GM06990 (cell line): ENCODE results near the gene PRL.
A peak's percentile ranks its signal among the peaks of the same experiment; 100 is the strongest.

Source experiments
- DNase-seq: peaks from one replicate; pipeline ENCODE4 v3.0.0-alpha.2; 2011; ENCODE audit not compliant: insufficient read length; ENCODE audit errors: extremely low read depth
- H3K27me3 ChIP-seq: replicated peaks from 2 replicates; pipeline ENCODE4 v1.6.0; 2011; ENCODE audit warnings: low read length; ENCODE audit not compliant: control insufficient read depth, insufficient read depth
- H3K36me3 ChIP-seq: 2 replicates; pipeline ENCODE4 v1.5.1; 2011; ENCODE audit warnings: low read length; ENCODE audit not compliant: control insufficient read depth, insufficient read depth
- H3K4me3 ChIP-seq: replicated peaks from 2 replicates; pipeline ENCODE4 v1.5.1; 2011; ENCODE audit warnings: low read depth, mild to moderate bottlenecking, control low read depth, low read length
- TF ChIP-seq, protein P1 (sequence below): IDR thresholded peaks from 2 replicates; pipeline ENCODE4 v1.5.1; 2011; ENCODE audit warnings: low read length, control low read depth, mild to moderate bottlenecking, inconsistent platforms; ENCODE audit not compliant: insufficient read depth, poor library complexity, severe bottlenecking

Gene PRL

DNA sequence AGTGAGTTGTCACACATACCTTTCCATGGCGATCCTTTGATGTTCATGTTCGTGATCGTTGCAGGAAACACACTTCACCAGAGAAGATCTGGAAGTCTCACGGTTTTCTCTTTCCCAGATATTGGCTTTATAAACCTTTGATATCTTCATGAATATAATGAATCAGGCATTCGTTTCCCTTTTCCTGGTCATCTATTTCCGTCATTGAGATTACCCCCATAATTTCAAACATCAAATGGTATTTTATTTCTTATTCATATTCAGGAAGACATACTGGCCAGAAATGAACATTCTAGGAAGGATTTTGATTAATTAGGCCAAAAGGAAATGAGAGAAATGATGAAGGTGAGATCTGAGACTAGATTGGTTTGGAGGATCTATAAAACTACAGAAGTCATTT is at the start of gene PRL:
TSS of gene PRL (minus strand) at position 101 of the 400 bp plus-strand sequence. CDS start at position 47, 54 bp downstream.
- H3K36me3 ChIP-seq = no peaks in the 10 kb centered on the region
- H3K27me3 ChIP-seq = no peaks in the 10 kb centered on the region
- TF ChIP-seq, protein P1, sequence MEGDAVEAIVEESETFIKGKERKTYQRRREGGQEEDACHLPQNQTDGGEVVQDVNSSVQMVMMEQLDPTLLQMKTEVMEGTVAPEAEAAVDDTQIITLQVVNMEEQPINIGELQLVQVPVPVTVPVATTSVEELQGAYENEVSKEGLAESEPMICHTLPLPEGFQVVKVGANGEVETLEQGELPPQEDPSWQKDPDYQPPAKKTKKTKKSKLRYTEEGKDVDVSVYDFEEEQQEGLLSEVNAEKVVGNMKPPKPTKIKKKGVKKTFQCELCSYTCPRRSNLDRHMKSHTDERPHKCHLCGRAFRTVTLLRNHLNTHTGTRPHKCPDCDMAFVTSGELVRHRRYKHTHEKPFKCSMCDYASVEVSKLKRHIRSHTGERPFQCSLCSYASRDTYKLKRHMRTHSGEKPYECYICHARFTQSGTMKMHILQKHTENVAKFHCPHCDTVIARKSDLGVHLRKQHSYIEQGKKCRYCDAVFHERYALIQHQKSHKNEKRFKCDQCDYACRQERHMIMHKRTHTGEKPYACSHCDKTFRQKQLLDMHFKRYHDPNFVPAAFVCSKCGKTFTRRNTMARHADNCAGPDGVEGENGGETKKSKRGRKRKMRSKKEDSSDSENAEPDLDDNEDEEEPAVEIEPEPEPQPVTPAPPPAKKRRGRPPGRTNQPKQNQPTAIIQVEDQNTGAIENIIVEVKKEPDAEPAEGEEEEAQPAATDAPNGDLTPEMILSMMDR = no peak
- H3K4me3 ChIP-seq = no peak within 1 kb of the TSS
- no peak for DNase-seq

DNA sequence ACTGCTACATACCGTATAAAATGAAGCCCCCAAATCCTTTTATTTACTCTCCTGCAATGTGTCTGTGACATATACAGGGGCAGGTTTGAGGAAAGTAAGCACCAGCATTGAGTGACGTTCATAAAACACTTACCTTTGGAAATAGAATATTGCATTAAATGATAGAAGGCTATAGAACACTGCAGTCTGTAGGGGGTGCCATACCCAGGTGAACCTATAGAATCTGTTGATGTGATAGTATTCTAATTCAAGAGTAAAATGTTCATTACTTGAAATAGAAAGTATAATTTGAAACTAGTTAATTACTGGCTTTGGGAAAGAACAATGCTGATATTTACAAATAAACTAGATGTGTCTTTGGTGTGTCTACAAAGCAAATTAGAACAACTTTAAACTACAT is 47.0 kb upstream of the PRL start:
- Histone ChIP-seq H3K4me3 (no peak overlapping the region), H3K36me3 (no peaks in the 10 kb centered on the region), H3K27me3 (no peaks in the 10 kb centered on the region)
- TF ChIP-seq, protein P1 = peak; percentile 36
- DNase-seq = no peak

DNA sequence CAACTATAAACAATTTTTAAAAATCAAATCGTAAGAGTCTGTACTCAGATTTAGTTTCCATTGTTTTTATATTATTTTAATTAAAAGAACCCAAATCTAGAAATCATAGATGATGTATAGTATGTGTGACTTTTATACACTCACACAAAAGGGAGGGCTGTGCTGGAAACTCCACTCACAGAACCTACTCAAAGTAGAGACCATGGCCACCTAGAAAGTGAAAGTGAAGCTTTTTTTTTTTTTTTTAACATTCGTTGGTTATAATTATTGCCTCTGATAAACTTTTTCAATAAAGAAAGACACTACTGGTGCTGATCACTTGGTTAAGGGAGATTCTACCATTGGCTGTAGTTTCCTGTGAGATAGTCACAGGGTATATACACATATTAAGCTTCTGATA is 37.9 kb upstream of the PRL start:
- no peak overlapping the region; the same call in 1 of the 2 replicates for H3K4me3 ChIP-seq
- TF ChIP-seq, protein P1 = no peak
- H3K27me3 ChIP-seq = no peaks in the 10 kb centered on the region
- DNase-seq = no peak
- no peaks in the 10 kb centered on the region for H3K36me3 ChIP-seq

DNA sequence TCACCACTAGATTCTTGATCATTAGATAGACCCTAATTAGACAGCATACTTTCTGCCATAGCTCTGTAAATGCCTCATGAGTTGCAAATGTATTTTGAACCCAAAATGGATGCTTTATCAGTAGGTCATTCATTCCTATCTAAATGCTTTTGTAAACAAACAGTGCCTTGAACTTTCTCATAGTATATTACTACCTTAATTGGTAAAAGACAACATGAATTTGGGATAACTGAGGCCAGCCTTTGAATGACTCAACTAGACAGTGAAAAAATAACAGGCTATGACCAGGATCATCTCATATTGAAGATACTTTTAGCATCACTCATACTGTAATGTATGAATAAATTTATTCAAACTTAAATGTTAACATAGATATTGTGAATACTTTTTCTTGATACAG is 37.0 kb upstream of the PRL start:
- TF ChIP-seq, protein P1 = no peak
- H3K4me3 ChIP-seq = no peak overlapping the region
- no peaks in the 10 kb centered on the region for H3K27me3 ChIP-seq
- H3K36me3 ChIP-seq = no peaks in the 10 kb centered on the region
- DNase-seq = no peak

DNA sequence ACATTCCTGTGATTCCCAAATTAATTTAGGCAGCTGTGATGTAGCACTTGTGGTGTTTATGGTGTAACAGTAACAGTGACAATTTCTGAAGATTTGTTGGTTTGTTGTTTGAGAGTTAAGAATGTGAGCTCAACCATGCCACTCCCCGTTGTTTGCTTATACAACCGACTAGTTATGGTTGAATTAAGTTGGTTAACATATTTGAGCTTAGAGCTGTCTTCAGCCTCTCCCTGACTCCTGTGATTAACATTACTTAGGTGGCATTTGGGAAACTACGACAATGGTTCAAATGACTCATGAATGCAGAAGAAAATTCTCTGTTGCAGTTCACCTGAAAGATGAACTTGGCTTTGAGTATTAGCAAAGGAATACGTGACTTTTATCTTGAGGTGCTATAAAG is 35.9 kb upstream of the PRL start:
- no peak for DNase-seq
- Histone ChIP-seq H3K4me3 (no peak overlapping the region), H3K36me3 (no peaks in the 10 kb centered on the region), H3K27me3 (no peaks in the 10 kb centered on the region)
- TF ChIP-seq, protein P1 = no peak

DNA sequence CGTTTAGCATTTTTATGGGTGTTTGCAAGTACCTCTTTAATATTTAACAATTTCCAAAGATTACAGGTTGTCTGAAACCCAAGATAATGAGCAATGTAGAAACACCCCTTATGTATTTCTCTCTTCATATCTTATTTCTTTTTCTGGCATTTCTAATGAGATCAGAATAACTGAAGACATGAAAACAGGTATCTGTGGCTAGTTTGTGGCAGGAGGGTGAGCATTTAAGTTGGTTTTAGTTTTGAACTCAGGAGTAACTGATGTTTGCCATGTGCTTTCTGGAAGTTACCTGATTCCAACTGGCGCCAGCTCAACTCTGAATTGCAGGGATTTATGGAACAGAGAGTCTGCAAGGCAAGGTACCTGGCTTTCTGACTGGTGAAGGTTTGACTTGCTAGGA is 35.4 kb upstream of the PRL start:
- no peaks in the 10 kb centered on the region for H3K27me3 ChIP-seq
- H3K36me3 ChIP-seq = no peaks in the 10 kb centered on the region
- TF ChIP-seq, protein P1 = no peak
- no peak for DNase-seq
- no peak overlapping the region for H3K4me3 ChIP-seq
